Measurements from ENCODE around the gene SLC4A4.

SLC4A4 gene

DNA sequence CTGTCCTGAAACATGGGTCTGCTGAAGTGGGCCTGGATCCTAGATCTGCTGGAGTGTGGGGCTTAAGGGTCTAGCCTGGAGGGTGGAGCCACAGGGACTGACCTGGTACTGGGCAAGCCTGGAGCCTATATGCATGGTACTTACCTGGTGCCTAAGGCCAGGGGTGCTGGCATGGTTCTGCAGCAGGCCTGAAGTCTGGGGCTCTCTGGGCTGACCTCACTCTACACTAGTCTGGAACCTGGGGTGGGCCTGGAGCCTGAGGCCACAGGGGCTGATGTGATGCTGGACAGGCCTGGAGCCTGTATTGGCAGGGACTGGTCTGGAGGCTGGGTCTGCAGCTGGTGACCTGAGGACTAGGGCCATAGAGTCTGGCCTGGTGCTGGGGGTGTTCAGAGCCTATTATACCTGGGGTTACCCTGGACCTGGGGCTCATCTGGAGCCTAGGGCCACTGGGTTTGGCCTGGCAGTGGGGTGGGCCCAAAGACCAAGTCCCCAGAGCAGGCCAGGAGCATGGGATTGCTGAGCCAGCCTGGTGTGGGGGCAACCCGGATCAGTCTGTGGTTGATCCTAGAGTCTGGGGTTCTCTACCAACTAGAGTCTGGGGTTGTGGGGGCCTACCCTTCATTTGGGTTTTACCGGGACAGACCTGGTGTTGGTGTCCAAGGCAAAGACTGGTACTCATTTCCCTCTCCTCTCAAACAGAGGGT is 179.6 kb downstream of the SLC4A4 start:
- Histone ChIP-seq H3K79me2 (ENCODE audit: control insufficient read depth, low read length) (no peaks in the 10 kb centered on the region), H3F3A (ENCODE audit: control insufficient read depth, insufficient read depth) (no peaks in the 10 kb centered on the region), H3K4me3 (ENCODE audit: low read length) (no peak overlapping the region), H3K36me3 (ENCODE audit: control insufficient read depth, low read length) (no peaks in the 10 kb centered on the region), H3K27ac (ENCODE audit: low read depth, low read length) (no peak overlapping the region), H3K4me2 (ENCODE audit: low read length) (no peak overlapping the region), H4K20me1 (ENCODE audit: control insufficient read depth, insufficient read depth, low read depth, low read length) (no peaks in the 10 kb centered on the region), H3K27me3 (ENCODE audit: control insufficient read depth, low read length) (no peaks in the 10 kb centered on the region), H3K9me3 (ENCODE audit: control insufficient read depth, insufficient read depth, low read length) (no peaks in the 10 kb centered on the region), H3K4me1 (ENCODE audit: control insufficient read depth, low read length) (no peaks in the 10 kb centered on the region), H3K9me2 (replicated peaks; ENCODE audit: control insufficient read depth, low read length) (no peaks in the 10 kb centered on the region)
- TF ChIP-seq, protein P1, sequence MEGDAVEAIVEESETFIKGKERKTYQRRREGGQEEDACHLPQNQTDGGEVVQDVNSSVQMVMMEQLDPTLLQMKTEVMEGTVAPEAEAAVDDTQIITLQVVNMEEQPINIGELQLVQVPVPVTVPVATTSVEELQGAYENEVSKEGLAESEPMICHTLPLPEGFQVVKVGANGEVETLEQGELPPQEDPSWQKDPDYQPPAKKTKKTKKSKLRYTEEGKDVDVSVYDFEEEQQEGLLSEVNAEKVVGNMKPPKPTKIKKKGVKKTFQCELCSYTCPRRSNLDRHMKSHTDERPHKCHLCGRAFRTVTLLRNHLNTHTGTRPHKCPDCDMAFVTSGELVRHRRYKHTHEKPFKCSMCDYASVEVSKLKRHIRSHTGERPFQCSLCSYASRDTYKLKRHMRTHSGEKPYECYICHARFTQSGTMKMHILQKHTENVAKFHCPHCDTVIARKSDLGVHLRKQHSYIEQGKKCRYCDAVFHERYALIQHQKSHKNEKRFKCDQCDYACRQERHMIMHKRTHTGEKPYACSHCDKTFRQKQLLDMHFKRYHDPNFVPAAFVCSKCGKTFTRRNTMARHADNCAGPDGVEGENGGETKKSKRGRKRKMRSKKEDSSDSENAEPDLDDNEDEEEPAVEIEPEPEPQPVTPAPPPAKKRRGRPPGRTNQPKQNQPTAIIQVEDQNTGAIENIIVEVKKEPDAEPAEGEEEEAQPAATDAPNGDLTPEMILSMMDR (IDR thresholded peaks at IDR 0.05; ENCODE audit: low read depth, low read length, poor library complexity, severe bottlenecking): no peak
- TF ChIP-seq EZH2phosphoT487 (IDR thresholded peaks at IDR 0.05; ENCODE audit: borderline replicate concordance, low read length): no peak

DNA sequence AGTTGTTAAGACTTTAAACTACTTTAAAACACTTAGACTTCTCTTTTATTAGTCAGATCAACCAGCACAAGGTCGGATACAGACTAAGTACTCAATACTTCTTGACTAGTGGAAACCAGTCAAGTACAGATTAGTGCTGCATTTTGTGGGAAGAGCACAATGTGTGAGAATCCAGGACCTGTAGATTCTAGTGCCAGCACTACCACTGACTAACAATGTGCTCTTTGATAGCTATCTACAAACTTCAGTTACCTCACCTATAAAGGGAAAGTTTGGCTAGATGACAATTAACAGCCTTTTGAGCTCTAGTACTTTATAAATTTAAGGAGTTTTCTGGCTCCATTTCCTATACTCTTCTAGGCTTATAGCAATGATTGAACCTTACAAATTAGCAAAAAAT is 181.5 kb downstream of the SLC4A4 start:
- Histone ChIP-seq H3K36me3 (ENCODE audit: control insufficient read depth, low read length) (no peaks in the 10 kb centered on the region), H3K9me2 (replicated peaks; ENCODE audit: control insufficient read depth, low read length) (no peaks in the 10 kb centered on the region), H3K9me3 (ENCODE audit: control insufficient read depth, insufficient read depth, low read length) (no peaks in the 10 kb centered on the region), H3K4me2 (ENCODE audit: low read length) (no peak overlapping the region), H3F3A (ENCODE audit: control insufficient read depth, insufficient read depth) (no peaks in the 10 kb centered on the region), H3K4me3 (ENCODE audit: low read length) (no peak overlapping the region), H4K20me1 (ENCODE audit: control insufficient read depth, insufficient read depth, low read depth, low read length) (no peaks in the 10 kb centered on the region), H3K27ac (ENCODE audit: low read depth, low read length) (no peak overlapping the region), H3K27me3 (ENCODE audit: control insufficient read depth, low read length) (no peaks in the 10 kb centered on the region), H3K79me2 (ENCODE audit: control insufficient read depth, low read length) (no peaks in the 10 kb centered on the region), H3K4me1 (ENCODE audit: control insufficient read depth, low read length) (no peaks in the 10 kb centered on the region)
- TF ChIP-seq, protein P1 (IDR thresholded peaks at IDR 0.05; ENCODE audit: low read depth, low read length, poor library complexity, severe bottlenecking): no peak
- no peak for TF ChIP-seq EZH2phosphoT487 (IDR thresholded peaks at IDR 0.05; ENCODE audit: borderline replicate concordance, low read length)

DNA sequence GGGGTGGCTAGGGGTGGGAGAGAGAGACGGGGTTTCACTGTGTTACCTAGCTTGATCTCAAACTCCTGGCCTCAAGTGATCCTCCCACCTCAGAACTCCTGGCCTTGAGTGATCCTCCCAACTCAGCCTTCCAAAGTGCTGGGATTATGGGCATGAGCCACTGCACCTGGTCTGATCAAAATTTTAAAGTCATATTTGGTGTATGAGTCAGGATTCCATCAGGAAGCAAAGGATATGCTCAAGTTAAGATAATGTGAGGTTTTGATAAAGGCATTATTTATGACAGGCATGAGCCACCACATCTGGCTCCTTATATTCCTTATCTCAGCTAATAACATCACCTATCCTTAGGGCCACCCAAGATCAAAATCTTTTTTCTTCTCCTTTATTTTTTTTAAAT is 182.0 kb downstream of the SLC4A4 start:
- Histone ChIP-seq H3K9me2 (replicated peaks; ENCODE audit: control insufficient read depth, low read length) (no peaks in the 10 kb centered on the region), H3F3A (ENCODE audit: control insufficient read depth, insufficient read depth) (no peaks in the 10 kb centered on the region), H3K27me3 (ENCODE audit: control insufficient read depth, low read length) (no peaks in the 10 kb centered on the region), H3K9me3 (ENCODE audit: control insufficient read depth, insufficient read depth, low read length) (no peaks in the 10 kb centered on the region), H3K4me1 (ENCODE audit: control insufficient read depth, low read length) (no peaks in the 10 kb centered on the region), H4K20me1 (ENCODE audit: control insufficient read depth, insufficient read depth, low read depth, low read length) (no peaks in the 10 kb centered on the region), H3K79me2 (ENCODE audit: control insufficient read depth, low read length) (no peaks in the 10 kb centered on the region), H3K36me3 (ENCODE audit: control insufficient read depth, low read length) (no peaks in the 10 kb centered on the region), H3K4me2 (ENCODE audit: low read length) (no peak overlapping the region), H3K4me3 (ENCODE audit: low read length) (no peak overlapping the region), H3K27ac (ENCODE audit: low read depth, low read length) (no peak overlapping the region)
- TF ChIP-seq, protein P1 (IDR thresholded peaks at IDR 0.05; ENCODE audit: low read depth, low read length, poor library complexity, severe bottlenecking): no peak
- no peak for TF ChIP-seq EZH2phosphoT487 (IDR thresholded peaks at IDR 0.05; ENCODE audit: borderline replicate concordance, low read length)
